SK-N-SH (cell line): ENCODE measurements around the gene PLXNA4. TPM values are rescaled to one million over a fixed set of nuclear protein-coding genes. Genes with fewer than 3 reads are reported as not detected.

Experiments
- CTCF ChIA-PET: fragments of 300-600, 350-600 bp; formaldehyde crosslinking; extraction: SDS; loops from one replicate; lab custom pipeline; 2021; lab: Yijun Ruan, JAX
- POLR2A ChIA-PET: fragments of 350-600 bp; sonication (Branson Sonifier 250); formaldehyde crosslinking; extraction: SDS; loops from one replicate; lab custom pipeline; 2020; ENCODE audit warnings: antibody characterized with exemption, inconsistent platforms; lab: Yijun Ruan, JAX
- DNase-seq: peaks from one replicate; pipeline ENCODE4 v3.0.0; 2012
- H2AFZ ChIP-seq: fragments of 200-600 bp; sonication (generic); 2 replicates; pipeline ENCODE4 v1.8.1; 2016; ENCODE audit warnings: antibody characterized with exemption, mild to moderate bottlenecking, low read depth
- H3F3A ChIP-seq: fragments of 200-600 bp; sonication (generic); replicated peaks from 2 replicates; pipeline ENCODE3; 2016; ENCODE audit warnings: antibody characterized with exemption, mild to moderate bottlenecking; ENCODE audit not compliant: insufficient read depth
- H3K27ac ChIP-seq, 2 experiments: fragments of 200-500 bp in 1 of 2; fragments of 200-600 bp in 1 of 2; sonication (Bioruptor generic) in 1 of 2; sonication (generic), shearing (Covaris generic) in 1 of 2; 2 replicates each; pipeline versions ENCODE4 v1.5.1 to v1.6.1; 2014 to 2016; ENCODE audit warnings: low read depth in 2 of 2, inconsistent platforms in 1 of 2, low read length in 1 of 2, mild to moderate bottlenecking in 1 of 2, mixed read lengths in 1 of 2
- H3K27me3 ChIP-seq: fragments of 200-600 bp; sonication (generic), shearing (Covaris generic); 2 replicates; pipeline ENCODE4 v1.6.1; 2016; ENCODE audit warnings: mixed run types; ENCODE audit not compliant: insufficient read depth
- H3K36me3 ChIP-seq, 2 experiments: fragments of 200-500 bp in 1 of 2; fragments of 200-600 bp in 1 of 2; sonication (Bioruptor generic) in 1 of 2; sonication (generic) in 1 of 2; replicated peaks in 1 of 2; 2 replicates each; pipeline versions ENCODE3 to v1.5.1; 2014 to 2016; ENCODE audit warnings: low read length in 1 of 2, mild to moderate bottlenecking in 1 of 2; ENCODE audit not compliant: insufficient read depth in 2 of 2, control insufficient read depth in 1 of 2
- H3K4me1 ChIP-seq, 2 experiments: fragments of 200-500 bp in 1 of 2; fragments of 200-600 bp in 1 of 2; sonication (Bioruptor generic) in 1 of 2; sonication (generic), shearing (Covaris generic) in 1 of 2; 2 replicates each; pipeline versions ENCODE4 v1.5.1 to v1.6.1; 2014 to 2016; ENCODE audit warnings: low read depth in 1 of 2, low read length in 1 of 2, mixed run types in 1 of 2; ENCODE audit not compliant: insufficient read depth in 2 of 2, control insufficient read depth in 1 of 2
- H3K4me2 ChIP-seq: fragments of 200-600 bp; sonication (generic), shearing (Covaris generic); 2 replicates; pipeline ENCODE4 v1.6.1; 2017; ENCODE audit warnings: mixed run types
- H3K4me3 ChIP-seq, 2 experiments: fragments of 200-500 bp in 1 of 2; fragments of 200-600 bp in 1 of 2; sonication (Bioruptor generic) in 1 of 2; sonication (generic), shearing (Covaris generic) in 1 of 2; 2 replicates each; pipeline versions ENCODE4 v1.5.1 to v1.8.1; 2014 to 2016; ENCODE audit warnings: low read depth in 2 of 2, inconsistent platforms in 1 of 2, low read length in 1 of 2, mild to moderate bottlenecking in 1 of 2, mixed read lengths in 1 of 2, moderate library complexity in 1 of 2
- H3K79me2 ChIP-seq: fragments of 200-600 bp; sonication (generic); 2 replicates; pipeline ENCODE4 v1.8.1; 2017; ENCODE audit warnings: mild to moderate bottlenecking; ENCODE audit not compliant: insufficient read depth
- H3K9ac ChIP-seq: fragments of 200-600 bp; sonication (generic); 2 replicates; pipeline ENCODE4 v1.6.1; 2017; ENCODE audit warnings: mixed run types
- H3K9me2 ChIP-seq: fragments of 200-600 bp; sonication (generic); 2 replicates; pipeline ENCODE4 v1.6.1; 2017; ENCODE audit warnings: mixed run types
- H3K9me3 ChIP-seq: fragments of 200-600 bp; sonication (generic); 2 replicates; pipeline ENCODE4 v1.6.1; 2017; ENCODE audit warnings: mixed run types, mild to moderate bottlenecking, moderate library complexity
- H4K20me1 ChIP-seq: fragments of 200-600 bp; sonication (generic); 2 replicates; pipeline ENCODE4 v1.6.1; 2017; ENCODE audit warnings: mild to moderate bottlenecking, mixed run types; ENCODE audit not compliant: insufficient read depth
- CHD2 ChIP-seq: fragments of 150-350 bp; IDR thresholded peaks from 2 replicates; pipeline ENCODE4 v1.6.1; 2018; ENCODE audit warnings: low read length; ENCODE audit not compliant: partially characterized antibody
- ELF1 ChIP-seq: IDR thresholded peaks from 2 replicates; pipeline ENCODE4 v1.4.0; 2012
- EP300 ChIP-seq, 2 experiments: IDR thresholded peaks; 2 replicates each; pipeline versions ENCODE4 v1.4.0 to v1.6.1; 2012; ENCODE audit warnings: borderline replicate concordance in 1 of 2, low read depth in 1 of 2, low read length in 1 of 2
- FOXJ3 ChIP-seq: sonication (generic); formaldehyde crosslinking; IDR thresholded peaks from 2 replicates; pipeline ENCODE4 v1.5.1; 2020; ENCODE audit warnings: mild to moderate bottlenecking, missing genetic modification reagents
- FOXM1 ChIP-seq: IDR thresholded peaks from 2 replicates; pipeline ENCODE4 v1.4.0; 2012; ENCODE audit warnings: low read depth, mild to moderate bottlenecking
- IRF3 ChIP-seq: fragments of 150-350 bp; IDR thresholded peaks from 2 replicates; pipeline ENCODE4 v1.6.1; 2016; ENCODE audit warnings: mild to moderate bottlenecking, low read depth, low read length
- JUND ChIP-seq: IDR thresholded peaks from 2 replicates; pipeline ENCODE4 v1.4.0; 2012
- MEF2A ChIP-seq: IDR thresholded peaks from 2 replicates; pipeline ENCODE4 v1.4.0; 2012; ENCODE audit warnings: low read depth, borderline replicate concordance
- MXI1 ChIP-seq: IDR thresholded peaks from 2 replicates; pipeline ENCODE4 v1.6.1; 2012; ENCODE audit warnings: mild to moderate bottlenecking, low read depth, low read length, improper control_type of control experiment
- NFIC ChIP-seq: IDR thresholded peaks from 2 replicates; pipeline ENCODE4 v1.4.0; 2012; ENCODE audit warnings: borderline replicate concordance
- NRF1 ChIP-seq: IDR thresholded peaks from 2 replicates; pipeline ENCODE4 v1.6.1; 2012; ENCODE audit warnings: low read depth, mild to moderate bottlenecking, low read length
- RCOR1 ChIP-seq: fragments of 150-350 bp; IDR thresholded peaks from 2 replicates; pipeline ENCODE4 v1.6.1; 2017; ENCODE audit warnings: antibody characterized with exemption, low read length
- REST ChIP-seq: IDR thresholded peaks from 2 replicates; pipeline ENCODE4 v1.6.1; 2012; ENCODE audit warnings: mild to moderate bottlenecking, low read depth, low read length, moderate library complexity
- RFX5 ChIP-seq: IDR thresholded peaks from 2 replicates; pipeline ENCODE4 v1.6.1; 2012; ENCODE audit warnings: mild to moderate bottlenecking, improper control_type of control experiment, low read length
- SMC3 ChIP-seq: IDR thresholded peaks from 2 replicates; pipeline ENCODE4 v1.6.1; 2012; ENCODE audit warnings: low read depth, low read length, improper control_type of control experiment
- TAF1 ChIP-seq: IDR thresholded peaks from 2 replicates; pipeline ENCODE4 v1.6.1; 2012; ENCODE audit warnings: low read depth, mild to moderate bottlenecking, low read length, moderate library complexity, borderline replicate concordance
- YY1 ChIP-seq: IDR thresholded peaks from 2 replicates; pipeline ENCODE4 v1.4.0; 2012; ENCODE audit warnings: low read depth, mild to moderate bottlenecking
- WGBS: methylation state at CpG from one replicate; pipeline ENCODE4 v1.1.6; 2017; ENCODE audit warnings: low lambda C conversion rate; 5-methylcytosine and 5-hydroxymethylcytosine counted together
- polyA plus RNA-seq, 3 experiments: library from polyadenylated mRNA; depleted of rRNA; stranded (reverse); fragments of >200 nt; gene quantifications; 2 replicates each; pipeline ENCODE4 v1.2.3, GENCODE V29; 2012
- TF ChIP-seq, protein P1 (sequence below): IDR thresholded peaks from 2 replicates; pipeline ENCODE4 v1.4.0; 2012; ENCODE audit warnings: low read depth, borderline replicate concordance
- TF ChIP-seq, protein P2 (sequence below): IDR thresholded peaks from 2 replicates; pipeline ENCODE4 v1.4.0; 2012; ENCODE audit warnings: low read depth, borderline replicate concordance
- TF ChIP-seq, protein P3 (sequence below): IDR thresholded peaks from 2 replicates; pipeline ENCODE4 v1.4.0; 2012; ENCODE audit warnings: low read depth

Gene PLXNA4
- polyA plus RNA-seq, 1 of the 3 experiments (the other 2 are of a cell fraction): 2.4 TPM

GRCh38 chr7:132075515-132075914 is 500.8 kb downstream of the PLXNA4 start:
- H3K27me3 ChIP-seq: no peaks in the 10 kb centered on the region
- H2AFZ ChIP-seq: no peak overlapping the region
- no peaks in the 10 kb centered on the region for H3K9me3 ChIP-seq
- no peak overlapping the region for H3K9ac ChIP-seq
- H3F3A ChIP-seq: peaks cover 15% of the 10 kb centered on the region
- no peak overlapping the region for H3K4me2 ChIP-seq
- no peak for TF ChIP-seq NFIC
- H3K4me1 ChIP-seq: peaks cover 6 to 14% of the 10 kb centered on the region in 2 experiments; a peak in 2 of 4 replicates
- H3K79me2 ChIP-seq: 0 out of 2 replicates have a peak, but pooled peaks cover 3% of the 10 kb centered on the region
- no peaks in the 10 kb centered on the region for H3K9me2 ChIP-seq
- H3K27ac ChIP-seq: no peak overlapping the region
- ChIA-PET POLR2A (no interaction called here), CTCF (interaction anchor here (0.8 to 1.6 kb wide), 2 partner anchors 176 to 217 kb away, joined by 3 to 4 read pairs; no protein-coding TSS in a partner anchor)
- no peak overlapping the region for H3K4me3 ChIP-seq
- no peaks in the 10 kb centered on the region for H4K20me1 ChIP-seq
- no peak for DNase-seq
- 86% methylated on average over 6 of the region's 6 CpGs for WGBS
- H3K36me3 ChIP-seq: peaks cover 0 to 7% of the 10 kb centered on the region in 2 experiments

DNA sequence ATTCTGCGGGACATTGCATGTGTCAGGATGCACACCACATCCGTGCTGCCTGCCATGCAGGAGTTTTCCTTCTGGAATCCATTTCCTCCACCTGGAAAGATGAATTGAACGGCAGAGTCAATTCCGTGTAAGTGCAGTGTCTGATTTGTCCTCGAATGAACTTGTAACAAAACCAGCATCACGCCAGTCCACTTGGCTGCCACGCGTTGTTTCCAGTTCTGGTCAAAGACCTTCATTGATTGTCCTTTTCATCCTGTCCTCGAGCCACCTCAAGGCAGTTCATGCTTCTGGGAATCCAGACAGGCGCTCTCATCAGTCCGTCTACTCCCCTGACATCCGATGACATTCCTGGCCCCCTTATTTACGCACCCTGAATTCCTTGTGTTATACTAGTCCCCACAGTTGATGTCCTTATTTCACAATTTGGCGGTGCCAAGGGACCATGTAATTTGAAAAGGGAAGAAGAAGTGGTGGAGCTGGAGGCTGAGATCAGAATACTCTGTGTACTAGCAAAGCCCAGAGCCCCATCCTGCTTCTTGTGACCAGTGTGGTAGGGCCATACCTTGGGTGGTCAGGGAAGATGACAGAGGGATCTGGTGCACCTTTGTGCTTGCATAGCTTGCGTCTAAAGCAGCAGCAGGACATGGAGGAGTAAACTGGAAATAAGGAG is 502.2 kb downstream of the PLXNA4 start:
- no peaks in the 10 kb centered on the region for H3K36me3 ChIP-seq
- no peaks in the 10 kb centered on the region for H3K9me2 ChIP-seq
- WGBS: 95% methylated on average over 15 of the region's 15 CpGs
- H4K20me1 ChIP-seq: no peaks in the 10 kb centered on the region
- no peak overlapping the region for H3K9ac ChIP-seq
- H3K4me1 ChIP-seq: peaks cover 6 to 13% of the 10 kb centered on the region in 2 experiments; a peak in 2 of 4 replicates
- ChIA-PET CTCF (no interaction called here), POLR2A (no interaction called here)
- H3K9me3 ChIP-seq: no peaks in the 10 kb centered on the region
- DNase-seq: no peak
- H3K4me3 ChIP-seq: no peak overlapping the region
- H3F3A ChIP-seq: peaks cover 15% of the 10 kb centered on the region
- H3K79me2 ChIP-seq: 0 out of 2 replicates have a peak, but pooled peaks cover 3% of the 10 kb centered on the region
- no peak overlapping the region for H3K27ac ChIP-seq
- no peaks in the 10 kb centered on the region for H3K27me3 ChIP-seq
- no peak overlapping the region for H2AFZ ChIP-seq
- H3K4me2 ChIP-seq: no peak overlapping the region
- TF ChIP-seq, protein P1, sequence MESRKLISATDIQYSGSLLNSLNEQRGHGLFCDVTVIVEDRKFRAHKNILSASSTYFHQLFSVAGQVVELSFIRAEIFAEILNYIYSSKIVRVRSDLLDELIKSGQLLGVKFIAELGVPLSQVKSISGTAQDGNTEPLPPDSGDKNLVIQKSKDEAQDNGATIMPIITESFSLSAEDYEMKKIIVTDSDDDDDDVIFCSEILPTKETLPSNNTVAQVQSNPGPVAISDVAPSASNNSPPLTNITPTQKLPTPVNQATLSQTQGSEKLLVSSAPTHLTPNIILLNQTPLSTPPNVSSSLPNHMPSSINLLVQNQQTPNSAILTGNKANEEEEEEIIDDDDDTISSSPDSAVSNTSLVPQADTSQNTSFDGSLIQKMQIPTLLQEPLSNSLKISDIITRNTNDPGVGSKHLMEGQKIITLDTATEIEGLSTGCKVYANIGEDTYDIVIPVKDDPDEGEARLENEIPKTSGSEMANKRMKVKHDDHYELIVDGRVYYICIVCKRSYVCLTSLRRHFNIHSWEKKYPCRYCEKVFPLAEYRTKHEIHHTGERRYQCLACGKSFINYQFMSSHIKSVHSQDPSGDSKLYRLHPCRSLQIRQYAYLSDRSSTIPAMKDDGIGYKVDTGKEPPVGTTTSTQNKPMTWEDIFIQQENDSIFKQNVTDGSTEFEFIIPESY: no peak
- TF ChIP-seq FOXJ3 (CRISPR knock-in tag) (no peak), TAF1 (no peak), REST (no peak), RCOR1 (no peak), NRF1 (no peak), SMC3 (no peak), MEF2A (no peak), FOXM1 (no peak), YY1 (no peak), ELF1 (no peak), CHD2 (no peak), RFX5 (no peak), IRF3 (no peak), EP300 (IDR thresholded peaks at IDR 0.05; ENCODE audit: borderline replicate concordance in 1 of 2, low read depth in 1 of 2, low read length in 1 of 2) (no peak), JUND (no peak), MXI1 (no peak)
- TF ChIP-seq, protein P2, sequence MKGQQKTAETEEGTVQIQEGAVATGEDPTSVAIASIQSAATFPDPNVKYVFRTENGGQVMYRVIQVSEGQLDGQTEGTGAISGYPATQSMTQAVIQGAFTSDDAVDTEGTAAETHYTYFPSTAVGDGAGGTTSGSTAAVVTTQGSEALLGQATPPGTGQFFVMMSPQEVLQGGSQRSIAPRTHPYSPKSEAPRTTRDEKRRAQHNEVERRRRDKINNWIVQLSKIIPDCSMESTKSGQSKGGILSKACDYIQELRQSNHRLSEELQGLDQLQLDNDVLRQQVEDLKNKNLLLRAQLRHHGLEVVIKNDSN: no peak
- TF ChIP-seq, protein P3, sequence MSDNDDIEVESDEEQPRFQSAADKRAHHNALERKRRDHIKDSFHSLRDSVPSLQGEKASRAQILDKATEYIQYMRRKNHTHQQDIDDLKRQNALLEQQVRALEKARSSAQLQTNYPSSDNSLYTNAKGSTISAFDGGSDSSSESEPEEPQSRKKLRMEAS: no peak
